AG10803 (cell line): ENCODE results near the gene TPGS1.

Source experiments
- DNase-seq: peaks from one replicate; pipeline ENCODE4 v3.0.0; 2010; ENCODE audit warnings: low read depth
- H3K4me3 ChIP-seq: 2 replicates; pipeline ENCODE4 v1.5.1; 2011; ENCODE audit warnings: mild to moderate bottlenecking, low read length, control low read depth
- TF ChIP-seq, protein P1 (sequence below): conservative IDR thresholded peaks from 2 replicates; pipeline ENCODE4 v1.5.1; 2011; ENCODE audit warnings: mild to moderate bottlenecking, low read length, control low read depth, inconsistent platforms

TPGS1 gene, protein sequence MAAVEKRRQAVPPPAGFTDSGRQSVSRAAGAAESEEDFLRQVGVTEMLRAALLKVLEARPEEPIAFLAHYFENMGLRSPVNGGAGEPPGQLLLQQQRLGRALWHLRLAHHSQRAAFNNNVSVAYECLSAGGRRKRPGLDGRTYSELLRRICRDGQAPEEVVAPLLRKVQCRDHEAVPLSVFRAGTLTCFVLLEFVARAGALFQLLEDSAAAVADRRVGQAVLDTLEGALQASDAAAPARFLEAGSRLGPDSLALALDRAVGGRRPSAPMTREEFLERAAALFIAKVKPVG

DNA sequence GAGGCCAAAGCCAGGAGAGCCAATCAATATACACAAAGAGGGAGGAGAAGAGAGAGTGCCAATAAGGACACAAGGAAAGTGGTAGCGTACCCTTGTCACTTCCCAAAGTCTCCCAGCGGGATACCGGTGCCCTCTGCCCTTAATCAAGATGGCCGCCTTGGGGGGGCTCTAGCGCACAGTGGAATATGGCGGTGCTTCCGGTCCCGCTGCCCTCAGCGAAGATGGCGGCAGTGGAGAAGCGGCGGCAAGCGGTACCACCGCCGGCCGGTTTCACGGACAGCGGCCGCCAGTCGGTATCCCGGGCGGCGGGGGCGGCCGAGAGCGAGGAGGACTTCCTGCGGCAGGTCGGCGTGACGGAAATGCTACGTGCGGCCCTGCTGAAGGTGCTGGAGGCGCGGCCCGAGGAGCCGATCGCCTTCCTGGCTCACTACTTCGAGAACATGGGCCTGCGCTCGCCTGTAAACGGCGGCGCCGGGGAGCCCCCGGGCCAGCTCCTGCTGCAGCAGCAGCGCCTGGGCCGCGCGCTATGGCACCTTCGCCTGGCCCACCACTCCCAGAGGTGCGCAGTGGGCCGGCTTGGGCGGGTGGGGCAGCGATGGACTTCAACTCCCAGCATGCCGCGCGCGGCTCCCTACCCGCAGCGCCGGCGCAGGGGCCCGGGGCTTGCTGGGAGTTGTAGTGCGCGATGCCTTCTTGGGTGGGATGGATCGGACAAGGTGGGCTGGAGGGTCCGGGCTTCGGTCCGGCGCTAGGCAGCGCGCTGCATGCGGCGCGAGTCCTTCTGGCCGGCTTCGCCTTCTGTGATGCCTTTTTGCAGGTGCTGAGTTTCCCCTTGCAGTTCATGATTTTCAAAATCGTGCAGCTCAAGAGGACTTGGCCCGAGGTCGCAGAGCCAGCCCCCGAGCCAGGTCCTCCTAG lies at the start of gene TPGS1:
TPGS1 (plus strand) TSS at position 212 of the 918 bp plus-strand sequence; CDS start at position 222, 10 bp downstream.
- peak; percentile 60 for DNase-seq
- TF ChIP-seq, protein P1, sequence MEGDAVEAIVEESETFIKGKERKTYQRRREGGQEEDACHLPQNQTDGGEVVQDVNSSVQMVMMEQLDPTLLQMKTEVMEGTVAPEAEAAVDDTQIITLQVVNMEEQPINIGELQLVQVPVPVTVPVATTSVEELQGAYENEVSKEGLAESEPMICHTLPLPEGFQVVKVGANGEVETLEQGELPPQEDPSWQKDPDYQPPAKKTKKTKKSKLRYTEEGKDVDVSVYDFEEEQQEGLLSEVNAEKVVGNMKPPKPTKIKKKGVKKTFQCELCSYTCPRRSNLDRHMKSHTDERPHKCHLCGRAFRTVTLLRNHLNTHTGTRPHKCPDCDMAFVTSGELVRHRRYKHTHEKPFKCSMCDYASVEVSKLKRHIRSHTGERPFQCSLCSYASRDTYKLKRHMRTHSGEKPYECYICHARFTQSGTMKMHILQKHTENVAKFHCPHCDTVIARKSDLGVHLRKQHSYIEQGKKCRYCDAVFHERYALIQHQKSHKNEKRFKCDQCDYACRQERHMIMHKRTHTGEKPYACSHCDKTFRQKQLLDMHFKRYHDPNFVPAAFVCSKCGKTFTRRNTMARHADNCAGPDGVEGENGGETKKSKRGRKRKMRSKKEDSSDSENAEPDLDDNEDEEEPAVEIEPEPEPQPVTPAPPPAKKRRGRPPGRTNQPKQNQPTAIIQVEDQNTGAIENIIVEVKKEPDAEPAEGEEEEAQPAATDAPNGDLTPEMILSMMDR: no peak
- peak within 1 kb of the TSS; percentile 86 for H3K4me3 ChIP-seq

DNA sequence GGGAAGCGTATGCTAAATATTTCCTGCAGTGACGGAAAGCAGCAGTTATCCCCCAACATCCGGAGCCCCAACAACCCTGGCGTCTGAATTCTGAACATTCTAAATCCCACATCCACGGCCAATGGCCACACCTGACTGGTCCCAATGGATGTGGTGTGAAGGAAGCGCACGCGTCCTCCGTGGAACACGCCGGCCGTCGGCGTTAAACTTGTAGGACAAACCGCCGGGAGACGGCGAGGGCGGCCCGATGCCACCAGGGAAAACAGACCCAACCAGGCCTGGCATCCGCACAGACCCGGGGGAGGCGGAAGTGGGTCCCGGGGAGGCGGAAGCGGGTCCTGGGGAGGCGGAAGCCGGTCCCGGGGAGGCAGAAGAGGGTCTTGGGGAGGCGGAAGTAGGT lies 49.7 kb upstream of the TPGS1 start:
- TF ChIP-seq, protein P1: no peak
- no peak overlapping the region for H3K4me3 ChIP-seq
- no peak for DNase-seq

DNA sequence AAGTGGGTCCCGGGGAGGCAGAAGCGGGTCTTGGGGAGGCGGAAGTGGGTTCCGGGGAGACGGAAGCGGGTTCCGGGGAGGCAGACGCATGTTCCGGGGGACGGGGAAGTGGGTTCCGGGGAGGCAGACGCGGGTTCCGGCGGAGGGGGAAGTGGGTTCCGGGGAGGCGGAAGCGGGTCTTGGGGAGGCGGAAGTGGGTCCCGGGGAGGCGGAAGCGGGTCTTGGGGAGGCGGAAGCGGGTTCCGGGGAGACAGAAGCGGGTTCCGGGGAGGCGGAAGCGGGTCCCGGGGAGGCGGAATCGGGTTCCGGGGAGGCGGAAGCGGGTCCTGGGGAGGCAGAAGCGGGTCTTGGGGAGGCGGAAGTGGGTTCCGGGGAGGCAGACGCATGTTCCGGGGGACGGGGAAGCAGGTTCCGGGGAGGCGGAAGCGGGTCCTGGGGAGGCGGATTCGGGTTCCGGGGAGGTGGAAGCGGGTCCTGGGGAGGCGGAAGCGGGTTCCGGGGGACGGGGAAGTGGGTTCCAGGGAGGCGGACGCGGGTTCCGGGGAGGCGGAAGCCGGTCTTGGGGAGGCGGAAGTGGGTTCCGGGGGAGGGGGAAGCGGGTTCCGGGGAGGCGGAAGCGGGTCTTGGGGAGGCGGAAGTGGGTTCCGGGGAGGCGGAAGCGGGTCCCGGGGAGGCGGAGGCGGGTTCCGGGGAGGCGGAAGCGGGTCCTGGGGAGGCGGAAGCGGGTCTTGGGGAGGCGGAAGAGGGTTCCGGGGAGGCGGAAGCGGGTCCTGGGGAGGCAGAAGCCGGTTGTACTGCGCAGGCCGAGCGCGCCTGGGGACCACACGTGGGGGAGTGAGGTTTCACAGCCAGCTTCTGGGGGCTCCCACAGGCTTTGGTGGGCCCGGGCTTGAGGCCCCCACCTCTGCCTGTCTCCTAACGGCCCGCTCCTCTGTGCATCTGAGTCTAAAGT lies 48.9 kb upstream of the TPGS1 start:
- TF ChIP-seq, protein P1: no peak

DNA sequence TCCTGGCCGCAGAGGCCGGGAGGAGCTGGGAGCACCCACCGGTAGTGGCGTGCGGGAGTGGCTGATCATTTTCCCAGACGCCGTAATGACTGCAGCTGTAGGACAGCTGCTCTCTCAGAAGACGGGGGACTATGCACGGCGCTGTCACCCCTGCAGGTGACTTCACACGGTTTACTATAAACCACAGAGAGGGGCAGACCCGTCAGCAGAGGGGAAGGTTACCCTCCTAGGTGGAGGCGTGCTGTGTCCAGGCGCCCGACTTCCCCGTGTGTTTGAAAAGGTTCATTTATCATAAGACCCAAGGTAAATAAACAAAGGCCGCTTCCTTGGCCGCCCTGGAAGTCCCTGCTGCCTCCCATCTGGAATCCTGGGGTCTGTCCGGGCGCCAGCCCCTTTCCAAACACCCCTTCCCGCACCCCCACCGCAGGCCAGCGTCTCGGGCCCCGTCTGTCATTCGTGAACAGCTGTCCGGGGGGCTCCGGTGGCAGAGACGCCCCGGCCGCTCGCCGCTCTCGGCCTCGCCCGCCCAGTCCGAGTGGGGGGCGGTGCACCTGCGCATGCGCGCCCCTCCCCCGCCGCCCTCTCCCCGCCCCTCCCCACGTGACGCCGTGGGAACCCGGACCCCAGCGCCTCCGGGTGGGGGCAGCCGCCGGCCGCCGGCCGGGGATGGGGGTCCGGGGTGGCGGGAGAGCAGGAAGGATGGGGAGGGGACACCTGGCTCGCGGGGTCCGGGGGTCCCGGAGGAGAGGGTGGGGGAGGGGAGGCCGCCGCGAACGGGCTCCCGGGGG lies 47.4 kb upstream of the TPGS1 start:
- no peak overlapping the region for H3K4me3 ChIP-seq
- DNase-seq: peak; percentile 8
- TF ChIP-seq, protein P1: no peak

More for the DNA sequence above, 48.9 kb upstream of the TPGS1 start:
- DNase-seq: no peak
- no peak overlapping the region for H3K4me3 ChIP-seq

DNA sequence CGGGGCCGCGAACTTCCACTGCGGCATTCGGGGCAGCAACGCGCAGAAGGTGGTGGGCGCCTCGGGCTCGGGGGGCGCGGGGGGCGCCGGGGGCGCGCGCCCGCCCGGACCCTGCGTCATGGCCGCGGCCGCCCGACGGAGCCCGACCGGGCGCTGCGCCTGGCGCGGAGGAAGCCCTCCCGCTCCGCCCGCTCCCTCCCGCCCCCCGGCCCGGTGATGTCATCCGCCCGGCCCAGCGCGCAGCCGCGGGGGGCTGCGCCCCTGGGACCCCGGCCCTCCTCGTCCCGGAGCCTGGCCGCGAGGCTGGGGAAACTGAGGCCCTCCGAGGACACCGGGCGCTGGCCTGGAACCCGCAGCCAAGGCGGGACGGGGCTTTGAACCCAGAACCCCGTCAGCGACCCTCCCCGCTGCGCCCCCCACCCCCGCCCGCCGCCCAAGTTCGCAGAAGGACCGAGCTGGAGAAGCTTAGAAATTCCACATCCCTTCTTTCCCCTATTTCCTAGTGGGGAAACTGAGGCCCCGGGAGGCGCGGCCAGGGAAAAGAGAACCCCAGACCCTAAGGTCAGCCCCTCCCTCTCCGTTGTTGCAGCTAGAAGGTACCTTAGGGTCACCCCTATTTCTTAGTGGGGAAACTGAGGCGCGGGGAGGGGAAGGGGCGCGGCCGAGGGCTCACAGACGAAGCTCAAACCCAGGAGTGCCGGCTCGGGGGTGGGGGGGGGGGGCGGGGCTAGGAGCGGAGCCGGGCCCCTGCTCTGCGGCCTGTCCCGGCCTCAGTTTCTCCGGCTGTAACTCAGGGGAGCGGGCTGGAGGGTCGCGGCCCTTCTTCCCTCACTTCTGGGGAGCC lies 46.2 kb upstream of the TPGS1 start, which contains the start of gene SHC2:
SHC2 (minus strand) TSS at position 157 of the 844 bp plus-strand sequence; CDS start at position 120, 37 bp downstream.
- no peak within 1 kb of the TSS for H3K4me3 ChIP-seq
- TF ChIP-seq, protein P1: no peak
- DNase-seq: no peak
